ENCODE data around the gene RBM24.

DNA sequence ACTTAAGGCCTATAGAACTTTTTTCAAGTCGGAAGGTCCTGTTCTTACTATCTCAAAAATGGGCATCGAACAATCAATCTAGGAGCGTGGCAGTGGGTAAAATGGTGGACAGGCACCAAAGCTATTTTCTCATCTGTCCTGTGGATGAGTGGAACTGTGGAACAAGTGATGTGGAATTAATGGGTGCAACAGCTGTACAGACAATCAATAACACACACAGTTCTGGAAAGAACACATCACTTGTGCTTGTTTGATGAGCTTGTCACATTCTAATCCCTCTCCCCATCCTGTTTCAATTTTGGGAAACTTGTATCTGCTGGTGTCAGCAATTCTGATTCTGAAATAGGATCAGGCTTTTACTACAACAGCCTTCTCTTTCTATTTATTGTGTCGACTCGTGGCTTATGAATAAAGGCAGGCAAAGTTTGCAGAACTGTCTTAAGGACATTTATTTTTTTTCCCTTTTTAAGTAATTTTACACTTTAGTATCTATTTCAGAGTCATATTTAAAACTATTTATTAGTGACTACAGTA lies 11.5 kb downstream of the RBM24 start:
- no peak for TF ChIP-seq ZFX (IDR thresholded peaks at IDR 0.05)
- TF ChIP-seq, protein P1, sequence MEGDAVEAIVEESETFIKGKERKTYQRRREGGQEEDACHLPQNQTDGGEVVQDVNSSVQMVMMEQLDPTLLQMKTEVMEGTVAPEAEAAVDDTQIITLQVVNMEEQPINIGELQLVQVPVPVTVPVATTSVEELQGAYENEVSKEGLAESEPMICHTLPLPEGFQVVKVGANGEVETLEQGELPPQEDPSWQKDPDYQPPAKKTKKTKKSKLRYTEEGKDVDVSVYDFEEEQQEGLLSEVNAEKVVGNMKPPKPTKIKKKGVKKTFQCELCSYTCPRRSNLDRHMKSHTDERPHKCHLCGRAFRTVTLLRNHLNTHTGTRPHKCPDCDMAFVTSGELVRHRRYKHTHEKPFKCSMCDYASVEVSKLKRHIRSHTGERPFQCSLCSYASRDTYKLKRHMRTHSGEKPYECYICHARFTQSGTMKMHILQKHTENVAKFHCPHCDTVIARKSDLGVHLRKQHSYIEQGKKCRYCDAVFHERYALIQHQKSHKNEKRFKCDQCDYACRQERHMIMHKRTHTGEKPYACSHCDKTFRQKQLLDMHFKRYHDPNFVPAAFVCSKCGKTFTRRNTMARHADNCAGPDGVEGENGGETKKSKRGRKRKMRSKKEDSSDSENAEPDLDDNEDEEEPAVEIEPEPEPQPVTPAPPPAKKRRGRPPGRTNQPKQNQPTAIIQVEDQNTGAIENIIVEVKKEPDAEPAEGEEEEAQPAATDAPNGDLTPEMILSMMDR (conservative IDR thresholded peaks at IDR 0.05), result no peak
